D721Med (cell line): Measurements from ENCODE around the gene PIAS4.

Experiments
- DNase-seq: peaks from one replicate; pipeline ENCODE4 v3.0.0; 2011; ENCODE audit warnings: low spot score; ENCODE audit not compliant: insufficient read length
- FAIRE-seq: peaks from 2 replicates; lab custom pipeline; 2011; peaks lifted over from hg19 to GRCh38; lab: Jason Lieb, UNC
- TF ChIP-seq, protein P1 (sequence below): IDR thresholded peaks from 2 replicates; pipeline ENCODE4 v1.5.1; 2012; ENCODE audit warnings: mild to moderate bottlenecking, control low read depth; ENCODE audit not compliant: insufficient read depth; ENCODE audit errors: missing control alignments

PIAS4 gene

DNA sequence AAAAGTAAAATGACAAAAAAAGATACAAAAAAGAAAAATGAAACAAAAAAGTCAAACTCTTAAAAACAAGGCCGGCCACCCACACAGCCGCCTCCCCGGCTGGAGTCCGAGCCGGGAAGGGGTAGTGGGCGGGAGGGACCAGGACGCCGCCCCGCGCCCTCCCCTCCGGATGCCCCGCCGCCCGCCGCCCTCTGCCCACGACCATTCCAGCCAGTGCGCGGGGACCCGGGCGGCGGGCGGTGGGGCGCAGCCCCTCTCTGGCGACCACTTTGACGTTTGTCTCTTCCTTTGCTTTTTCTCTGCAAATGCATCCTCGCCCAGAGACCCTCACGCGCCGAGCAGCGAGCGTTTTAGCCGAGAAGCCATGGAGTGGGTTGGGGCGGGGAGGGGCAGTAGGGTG, 30.5 kb downstream of the PIAS4 start:
- no peak for FAIRE-seq
- DNase-seq: no peak
- TF ChIP-seq, protein P1, sequence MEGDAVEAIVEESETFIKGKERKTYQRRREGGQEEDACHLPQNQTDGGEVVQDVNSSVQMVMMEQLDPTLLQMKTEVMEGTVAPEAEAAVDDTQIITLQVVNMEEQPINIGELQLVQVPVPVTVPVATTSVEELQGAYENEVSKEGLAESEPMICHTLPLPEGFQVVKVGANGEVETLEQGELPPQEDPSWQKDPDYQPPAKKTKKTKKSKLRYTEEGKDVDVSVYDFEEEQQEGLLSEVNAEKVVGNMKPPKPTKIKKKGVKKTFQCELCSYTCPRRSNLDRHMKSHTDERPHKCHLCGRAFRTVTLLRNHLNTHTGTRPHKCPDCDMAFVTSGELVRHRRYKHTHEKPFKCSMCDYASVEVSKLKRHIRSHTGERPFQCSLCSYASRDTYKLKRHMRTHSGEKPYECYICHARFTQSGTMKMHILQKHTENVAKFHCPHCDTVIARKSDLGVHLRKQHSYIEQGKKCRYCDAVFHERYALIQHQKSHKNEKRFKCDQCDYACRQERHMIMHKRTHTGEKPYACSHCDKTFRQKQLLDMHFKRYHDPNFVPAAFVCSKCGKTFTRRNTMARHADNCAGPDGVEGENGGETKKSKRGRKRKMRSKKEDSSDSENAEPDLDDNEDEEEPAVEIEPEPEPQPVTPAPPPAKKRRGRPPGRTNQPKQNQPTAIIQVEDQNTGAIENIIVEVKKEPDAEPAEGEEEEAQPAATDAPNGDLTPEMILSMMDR: no peak

- DNase-seq (no peak), FAIRE-seq (no peak)
- TF ChIP-seq, protein P1: no peak
These were observed 31.3 kb downstream of the PIAS4 start for GRCh38 chr19:4038661-4039423.

GRCh38 chr19:4042064-4042730, 34.7 kb downstream of the PIAS4 start:
- FAIRE-seq (no peak), DNase-seq (no peak)
- TF ChIP-seq, protein P1: no peak

DNA sequence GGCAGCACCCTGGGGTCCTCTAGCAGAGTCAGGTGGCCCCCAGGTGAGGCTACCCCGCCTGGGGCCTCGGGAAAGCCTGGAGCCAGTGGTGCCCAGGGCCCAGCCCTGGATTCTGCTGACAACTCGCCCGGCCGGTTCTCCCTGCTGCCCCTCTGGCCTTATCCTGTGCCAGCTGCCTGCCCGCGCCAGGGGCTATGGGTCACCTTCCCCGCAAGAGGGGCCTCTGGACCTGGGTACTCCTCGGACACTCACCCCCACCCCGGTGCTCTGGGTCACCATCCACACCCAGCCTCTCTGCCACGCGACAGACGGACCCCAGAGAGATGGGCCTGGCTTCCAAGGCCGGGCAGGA, 35.2 kb downstream of the PIAS4 start:
- no peak for DNase-seq
- TF ChIP-seq, protein P1: no peak
- no peak for FAIRE-seq

DNA sequence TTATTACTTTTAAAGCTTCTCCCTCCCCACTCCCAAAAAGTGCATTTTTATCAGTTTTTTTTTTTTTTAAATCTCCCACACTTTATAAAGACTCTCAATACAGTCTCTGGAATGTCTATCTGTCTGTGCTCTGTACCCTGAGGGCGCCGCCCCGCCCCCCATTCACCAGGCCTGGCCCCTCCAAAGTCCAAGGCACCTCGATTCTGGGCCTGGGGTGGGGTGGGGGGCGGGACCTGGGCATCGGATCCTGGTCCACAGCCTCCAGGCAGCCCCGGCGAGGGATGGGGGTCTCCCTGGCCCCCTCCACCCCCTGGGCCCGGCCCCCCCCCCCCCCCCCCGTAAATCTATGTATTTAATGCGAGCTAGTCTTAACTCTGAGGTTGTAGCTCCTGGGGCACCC, 35.9 kb downstream of the PIAS4 start:
- no peak for DNase-seq
- FAIRE-seq: no peak
- TF ChIP-seq, protein P1: no peak

- TF ChIP-seq, protein P1: no peak
- DNase-seq (no peak), FAIRE-seq (no peak)
These were observed 36.6 kb downstream of the PIAS4 start for GRCh38 chr19:4043966-4044715.
